Kasumi-1 (cell line): ENCODE data around the gene GSS.
A peak's percentile ranks its signal among the peaks of the same experiment; 100 is the strongest.

Source experiments
- DNase-seq, 2 experiments: peaks; one replicate each; lab custom pipeline; 2025; lab: John Stamatoyannopoulos, UW

GSS gene

GRCh38 chr20:34978092-34978744 lies 22.6 kb upstream of the GSS start:
- DNase-seq: no peak

DNA sequence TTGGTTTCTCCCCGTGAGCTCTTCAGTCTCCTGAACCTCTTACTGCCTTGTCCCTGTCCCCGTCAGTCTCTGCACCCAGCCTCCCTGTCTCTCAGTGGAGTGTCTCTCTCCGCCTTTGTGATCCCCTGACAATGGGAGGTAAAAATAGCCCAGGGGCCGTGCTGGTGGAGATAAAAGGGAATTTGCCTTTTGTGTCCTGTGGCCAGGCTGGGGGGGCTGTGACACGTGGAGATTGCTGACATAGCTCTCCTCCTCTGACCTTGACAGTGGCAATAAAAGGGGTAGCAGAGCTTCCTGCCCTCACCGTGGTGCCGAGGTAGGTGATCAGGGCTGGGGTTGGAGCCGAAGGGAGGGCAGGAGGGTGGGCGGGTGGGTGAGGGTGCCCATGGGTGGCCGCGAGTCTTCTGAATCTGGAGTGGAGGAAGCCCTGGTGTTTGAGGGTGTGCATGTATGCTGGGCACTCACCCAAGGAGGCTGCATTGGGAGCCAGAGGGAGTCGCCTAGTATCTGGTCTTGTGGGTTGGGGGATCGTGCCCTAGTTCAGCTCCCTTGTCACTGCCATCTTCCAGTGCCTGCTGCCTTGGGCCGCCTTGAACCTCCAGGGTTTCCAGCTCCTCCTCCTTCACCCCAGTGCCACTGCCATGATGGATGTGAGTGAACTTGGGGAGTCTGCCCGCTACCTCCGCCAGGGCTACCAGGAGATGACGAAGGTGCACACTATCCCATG lies 21.9 kb upstream of the GSS start:
- no peak for DNase-seq

DNA sequence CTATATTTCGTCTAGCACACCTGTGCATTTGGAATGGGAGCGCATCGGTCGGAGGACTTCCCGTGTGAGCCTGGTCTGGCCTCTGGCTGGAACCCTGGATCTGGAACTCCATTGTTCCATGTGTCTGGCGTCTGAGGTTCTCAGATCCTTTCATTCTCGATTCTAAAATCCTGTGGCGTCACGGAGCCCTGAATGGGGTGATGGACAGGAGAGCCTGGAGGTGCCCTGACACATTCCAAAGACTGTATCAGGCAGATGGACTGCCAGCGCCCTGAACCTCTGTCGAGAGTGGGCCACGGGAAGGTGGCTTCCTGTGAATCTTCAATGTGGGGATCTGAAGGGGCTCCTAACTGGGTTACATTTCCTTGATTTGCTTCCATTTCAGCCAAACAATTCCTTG lies 20.7 kb upstream of the GSS start:
- DNase-seq: no peak

GRCh38 chr20:34974246-34974645 lies 18.6 kb upstream of the GSS start:
- no peak for DNase-seq

GRCh38 chr20:34971561-34972235 lies 16.1 kb upstream of the GSS start:
- no peak for DNase-seq

- DNase-seq: no peak
These were observed 15.4 kb upstream of the GSS start for GRCh38 chr20:34970846-34971560.

DNA sequence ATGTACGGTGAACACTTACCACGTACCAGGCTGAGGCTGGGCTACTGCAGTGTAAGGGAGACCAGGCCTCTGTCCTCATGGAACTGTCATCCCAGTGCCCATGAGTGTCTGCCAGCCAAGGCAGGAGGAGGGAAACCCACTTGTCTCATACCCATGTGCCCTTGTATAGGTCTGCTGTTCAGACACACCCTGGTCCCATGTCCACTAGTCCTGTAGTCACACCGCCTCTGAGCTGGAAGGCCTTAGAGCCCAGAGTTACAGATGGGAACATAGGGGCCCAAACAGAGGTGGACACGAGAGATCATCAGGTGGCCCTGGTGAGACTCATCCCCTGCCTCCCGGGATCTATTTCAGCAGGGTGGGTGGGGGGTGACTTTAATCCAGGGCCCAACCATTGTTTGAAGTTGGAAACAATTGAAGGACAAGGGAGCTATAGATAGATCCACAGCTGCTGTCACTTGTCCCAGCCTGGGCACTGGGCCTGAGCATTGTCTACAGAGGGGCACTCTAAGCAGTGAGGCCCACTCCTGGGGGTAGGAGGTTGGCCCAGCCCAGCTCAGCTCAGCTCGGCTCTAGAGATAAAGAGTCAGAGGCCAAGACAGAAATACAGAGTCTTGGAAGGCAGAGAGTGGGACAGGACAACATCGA lies 14.7 kb upstream of the GSS start:
- DNase-seq: no peak

- DNase-seq: no peak
These were observed 12.6 kb upstream of the GSS start for GRCh38 chr20:34968042-34968775.

GRCh38 chr20:34967421-34967820 lies 11.8 kb upstream of the GSS start:
- DNase-seq: no peak

- DNase-seq: no peak
These were observed 9.4 kb upstream of the GSS start for GRCh38 chr20:34965051-34965450.

DNA sequence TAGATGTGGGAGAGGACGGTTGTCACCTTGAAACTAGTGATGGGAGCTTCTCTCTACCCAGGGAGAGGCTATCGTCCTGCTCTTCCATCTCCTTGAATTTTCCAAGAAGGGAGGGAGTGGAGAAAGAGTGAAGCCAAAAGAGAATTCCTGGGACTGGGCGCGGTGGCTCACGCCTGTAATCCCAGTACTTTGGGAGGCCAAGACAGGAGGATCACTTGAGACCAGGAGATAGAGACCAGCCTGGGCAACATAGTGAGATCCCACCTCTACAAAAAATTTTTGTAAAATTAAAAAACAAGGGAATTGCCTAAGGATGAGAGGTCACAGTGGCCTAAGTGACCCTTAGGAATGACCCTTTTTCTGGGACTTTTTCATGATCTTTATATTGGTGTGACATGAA lies 8.9 kb upstream of the GSS start:
- DNase-seq: no peak

- no peak for DNase-seq
These were observed 1.3 kb upstream of the GSS start for GRCh38 chr20:34956751-34957472.

DNA sequence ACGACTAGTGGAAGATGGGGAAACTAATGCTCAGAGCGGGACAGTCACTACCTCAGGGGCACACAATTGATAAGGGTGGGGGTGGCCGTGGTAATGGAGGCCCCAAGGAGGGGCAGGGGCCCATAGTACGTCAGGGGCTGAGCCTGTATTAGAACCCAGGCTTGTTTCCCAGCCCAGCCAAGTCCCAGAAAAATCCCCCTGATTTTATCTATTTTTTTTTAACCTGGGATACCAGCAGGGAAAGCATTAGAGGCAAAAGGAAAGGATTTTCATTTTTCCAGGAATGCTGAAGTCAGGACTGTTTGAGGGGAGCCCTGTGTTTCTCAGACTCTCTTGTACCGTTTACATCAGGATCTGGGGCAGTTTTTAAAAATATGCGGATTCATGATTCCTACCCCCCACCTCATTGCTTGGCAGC lies 444 bp upstream of the GSS start:
- no peak for DNase-seq

DNA sequence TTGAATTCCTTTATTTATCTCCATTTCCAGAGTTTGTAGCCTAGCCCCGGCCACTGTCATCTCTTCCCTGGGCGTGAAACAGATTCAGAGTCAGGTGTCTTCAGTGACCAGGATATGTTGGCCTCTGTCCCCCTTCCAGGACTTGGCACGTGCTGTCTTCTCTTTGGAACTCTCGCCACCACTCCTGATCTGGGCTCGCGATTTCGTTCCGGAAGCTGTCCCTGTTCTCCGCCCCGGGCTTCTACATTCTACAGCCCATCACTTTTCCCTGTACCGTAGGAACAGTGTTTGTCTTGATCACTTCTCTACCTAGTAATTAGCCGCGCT lies 739 bp downstream of the GSS start:
- DNase-seq: peak; percentile 49 to 72

DNA sequence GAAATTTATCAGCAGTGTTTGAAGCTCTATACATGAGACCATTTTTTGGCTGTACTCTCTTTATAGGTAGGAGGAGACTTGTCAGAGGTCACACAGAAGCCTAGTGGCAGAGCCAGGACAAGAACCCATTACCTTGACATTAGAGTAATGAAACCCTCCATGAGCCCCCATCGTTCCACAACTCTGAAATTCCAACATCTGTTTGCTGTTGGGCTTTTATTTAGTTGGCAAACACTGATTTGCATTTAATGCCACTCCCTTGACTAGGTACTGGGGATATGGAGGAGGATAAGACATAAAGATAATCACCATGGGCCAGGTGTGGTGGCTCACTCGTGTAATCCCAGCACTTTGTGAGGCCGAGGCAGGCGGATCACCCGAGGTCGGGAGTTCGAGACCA lies 1.6 kb downstream of the GSS start:
- no peak for DNase-seq

- DNase-seq: no peak
These were observed 2.9 kb downstream of the GSS start for GRCh38 chr20:34952671-34953070.

GRCh38 chr20:34951652-34952051 lies 4.0 kb downstream of the GSS start:
- DNase-seq: no peak

DNA sequence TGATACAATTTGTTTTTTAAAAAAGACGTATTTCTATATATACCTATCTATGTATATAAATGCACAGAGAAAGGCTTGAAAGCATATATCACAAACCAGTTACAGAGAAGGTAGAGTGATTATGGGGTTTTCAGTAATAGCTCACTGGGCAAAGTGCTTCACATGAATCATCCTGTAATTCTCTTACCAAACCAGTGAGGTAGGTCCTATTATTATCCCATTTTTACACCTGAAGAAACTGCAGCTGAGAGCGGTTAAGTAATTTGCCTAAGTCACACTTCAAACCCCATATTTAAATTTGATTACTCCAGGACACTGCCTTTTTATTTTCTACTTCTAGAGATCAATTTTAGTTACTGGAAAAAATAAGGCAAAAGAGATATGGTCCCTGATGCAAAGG lies 4.4 kb downstream of the GSS start:
- no peak for DNase-seq

- no peak for DNase-seq
These were observed 6.5 kb downstream of the GSS start for GRCh38 chr20:34949120-34949519.

DNA sequence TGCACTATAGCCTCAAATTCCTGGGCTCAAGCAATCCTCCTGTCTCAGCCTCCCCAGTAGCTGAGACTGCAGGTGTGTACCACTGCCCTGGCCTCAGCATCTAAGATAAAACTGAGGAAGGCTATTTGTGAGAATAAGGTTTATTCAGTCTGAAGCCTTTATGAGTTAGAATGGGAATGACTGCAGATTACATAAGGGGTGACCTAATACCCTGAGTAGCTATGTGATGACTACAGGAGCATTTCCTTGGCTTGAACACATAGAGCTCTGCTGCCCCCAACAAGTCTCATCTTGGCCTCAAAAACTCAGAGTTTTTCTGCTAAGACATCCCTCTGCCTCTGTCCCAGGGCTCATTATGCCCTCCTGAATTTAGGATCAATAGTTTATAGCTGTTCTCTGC lies 7.6 kb downstream of the GSS start:
- no peak for DNase-seq

DNA sequence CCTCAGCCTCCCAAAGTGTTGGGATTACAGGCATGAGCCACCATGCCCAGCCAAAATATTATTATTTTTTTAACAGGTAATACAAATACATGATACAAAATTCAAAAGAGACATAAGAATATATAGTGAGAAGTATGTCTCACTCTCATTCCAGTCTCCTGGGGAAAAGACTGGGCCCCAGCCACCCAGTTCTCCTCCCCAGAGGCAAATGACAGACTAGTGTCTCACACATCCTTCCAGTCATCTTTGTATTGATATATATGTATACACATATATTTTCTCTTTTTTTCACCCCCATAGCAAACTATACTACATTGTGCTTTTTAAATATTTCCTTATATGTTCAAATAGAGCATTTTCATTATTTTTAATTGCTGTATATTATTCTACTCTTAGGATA lies 8.3 kb downstream of the GSS start:
- DNase-seq: no peak
